Ishikawa (cell line): ENCODE results near the gene CDKN2B-AS1.

Experiments
- EP300 ChIP-seq: IDR thresholded peaks from 2 replicates; pipeline ENCODE4 v1.6.1; 2012; ENCODE audit warnings: borderline replicate concordance
- FOXM1 ChIP-seq: IDR thresholded peaks from 2 replicates; pipeline ENCODE4 v1.6.1; 2012; ENCODE audit warnings: low read depth, borderline replicate concordance
- RAD21 ChIP-seq: IDR thresholded peaks from 2 replicates; pipeline ENCODE4 v1.6.1; 2012; ENCODE audit warnings: low read depth
- TAF1 ChIP-seq: IDR thresholded peaks from 2 replicates; pipeline ENCODE4 v1.6.1; 2012; ENCODE audit warnings: low read depth, mild to moderate bottlenecking
- TEAD4 ChIP-seq: IDR thresholded peaks from 2 replicates; pipeline ENCODE4 v1.6.1; 2012
- YY1 ChIP-seq: IDR thresholded peaks from 2 replicates; pipeline ENCODE4 v1.6.1; 2012; ENCODE audit warnings: low read depth
- ZBTB7A ChIP-seq: IDR thresholded peaks from 2 replicates; pipeline ENCODE4 v1.6.1; 2012; ENCODE audit warnings: low read depth
- TF ChIP-seq, protein P1 (sequence below): IDR thresholded peaks from 2 replicates; pipeline ENCODE4 v1.6.1; 2012
- TF ChIP-seq, protein P2 (sequence below): IDR thresholded peaks from 2 replicates; pipeline ENCODE4 v1.6.1; 2012; ENCODE audit warnings: low read depth, mild to moderate bottlenecking
- TF ChIP-seq, protein P3 (sequence below): IDR thresholded peaks from 2 replicates; pipeline ENCODE4 v1.6.1; 2012

DNA sequence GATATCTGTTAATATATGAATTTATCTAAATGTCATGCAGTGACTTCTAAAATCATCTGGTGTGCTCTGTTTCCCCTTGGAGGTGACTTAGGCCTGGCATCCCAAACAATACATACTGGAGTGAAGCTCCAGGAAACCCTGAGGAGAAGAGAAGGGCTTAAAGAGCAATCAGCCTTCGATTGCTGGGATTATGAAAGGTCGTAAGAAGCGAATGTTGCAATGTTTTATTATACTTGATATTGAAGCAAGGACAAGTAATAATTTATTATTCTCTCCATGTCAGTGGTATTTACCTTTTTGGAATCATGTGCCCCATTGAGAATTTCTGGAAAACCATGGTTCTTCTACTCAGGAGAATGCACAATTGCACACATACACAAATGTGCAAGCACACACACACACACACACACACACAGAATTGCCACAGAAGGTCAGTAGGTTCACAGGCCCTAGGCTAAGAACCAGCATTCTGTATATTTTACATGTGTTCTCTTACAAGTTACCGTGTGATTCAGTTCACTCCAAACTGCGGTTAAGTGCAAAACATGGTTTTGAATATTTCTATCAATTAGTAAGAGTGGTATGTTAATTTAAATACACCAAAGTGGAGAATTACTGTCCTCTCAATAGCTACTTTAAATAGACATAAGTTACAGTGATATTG lies 93.6 kb downstream of the CDKN2B-AS1 start:
- no peak for TF ChIP-seq TAF1
- TF ChIP-seq, protein P1, sequence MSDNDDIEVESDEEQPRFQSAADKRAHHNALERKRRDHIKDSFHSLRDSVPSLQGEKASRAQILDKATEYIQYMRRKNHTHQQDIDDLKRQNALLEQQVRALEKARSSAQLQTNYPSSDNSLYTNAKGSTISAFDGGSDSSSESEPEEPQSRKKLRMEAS = no peak
- TF ChIP-seq FOXM1 = no peak
- no peak for TF ChIP-seq EP300
- TF ChIP-seq RAD21 = no peak
- no peak for TF ChIP-seq YY1
- TF ChIP-seq, protein P2, sequence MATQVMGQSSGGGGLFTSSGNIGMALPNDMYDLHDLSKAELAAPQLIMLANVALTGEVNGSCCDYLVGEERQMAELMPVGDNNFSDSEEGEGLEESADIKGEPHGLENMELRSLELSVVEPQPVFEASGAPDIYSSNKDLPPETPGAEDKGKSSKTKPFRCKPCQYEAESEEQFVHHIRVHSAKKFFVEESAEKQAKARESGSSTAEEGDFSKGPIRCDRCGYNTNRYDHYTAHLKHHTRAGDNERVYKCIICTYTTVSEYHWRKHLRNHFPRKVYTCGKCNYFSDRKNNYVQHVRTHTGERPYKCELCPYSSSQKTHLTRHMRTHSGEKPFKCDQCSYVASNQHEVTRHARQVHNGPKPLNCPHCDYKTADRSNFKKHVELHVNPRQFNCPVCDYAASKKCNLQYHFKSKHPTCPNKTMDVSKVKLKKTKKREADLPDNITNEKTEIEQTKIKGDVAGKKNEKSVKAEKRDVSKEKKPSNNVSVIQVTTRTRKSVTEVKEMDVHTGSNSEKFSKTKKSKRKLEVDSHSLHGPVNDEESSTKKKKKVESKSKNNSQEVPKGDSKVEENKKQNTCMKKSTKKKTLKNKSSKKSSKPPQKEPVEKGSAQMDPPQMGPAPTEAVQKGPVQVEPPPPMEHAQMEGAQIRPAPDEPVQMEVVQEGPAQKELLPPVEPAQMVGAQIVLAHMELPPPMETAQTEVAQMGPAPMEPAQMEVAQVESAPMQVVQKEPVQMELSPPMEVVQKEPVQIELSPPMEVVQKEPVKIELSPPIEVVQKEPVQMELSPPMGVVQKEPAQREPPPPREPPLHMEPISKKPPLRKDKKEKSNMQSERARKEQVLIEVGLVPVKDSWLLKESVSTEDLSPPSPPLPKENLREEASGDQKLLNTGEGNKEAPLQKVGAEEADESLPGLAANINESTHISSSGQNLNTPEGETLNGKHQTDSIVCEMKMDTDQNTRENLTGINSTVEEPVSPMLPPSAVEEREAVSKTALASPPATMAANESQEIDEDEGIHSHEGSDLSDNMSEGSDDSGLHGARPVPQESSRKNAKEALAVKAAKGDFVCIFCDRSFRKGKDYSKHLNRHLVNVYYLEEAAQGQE = no peak
- TF ChIP-seq, protein P3, sequence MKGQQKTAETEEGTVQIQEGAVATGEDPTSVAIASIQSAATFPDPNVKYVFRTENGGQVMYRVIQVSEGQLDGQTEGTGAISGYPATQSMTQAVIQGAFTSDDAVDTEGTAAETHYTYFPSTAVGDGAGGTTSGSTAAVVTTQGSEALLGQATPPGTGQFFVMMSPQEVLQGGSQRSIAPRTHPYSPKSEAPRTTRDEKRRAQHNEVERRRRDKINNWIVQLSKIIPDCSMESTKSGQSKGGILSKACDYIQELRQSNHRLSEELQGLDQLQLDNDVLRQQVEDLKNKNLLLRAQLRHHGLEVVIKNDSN = no peak
- TF ChIP-seq TEAD4 = no peak
- TF ChIP-seq ZBTB7A = no peak
